Measurements from ENCODE around the gene XRCC1. TPM values are rescaled to one million over a fixed set of nuclear protein-coding genes. Genes with fewer than 3 reads are reported as not detected.

The XRCC1 gene
- polyA plus RNA-seq, 1 donor from 2014 or later, result 18.6 TPM

GRCh38 chr19:43594710-43595604 is 19.6 kb upstream of the XRCC1 start:
- Histone ChIP-seq H3K79me2 (replicated peaks; ENCODE audit: insufficient read depth, low read length) (peaks cover 42% of the 10 kb centered on the region), H3K27me3 (ENCODE audit: insufficient read depth, low read depth, low read length) (no peaks in the 10 kb centered on the region), H3K27ac (ENCODE audit: low read length) (peak overlapping the region; percentile 99), H2AFZ (ENCODE audit: low read depth, low read length) (peak overlapping the region; percentile 48), H3K9me3 (ENCODE audit: low read length) (no peaks in the 10 kb centered on the region), H3K9ac (ENCODE audit: low read length) (peak overlapping the region; percentile 99), H3K4me3 (ENCODE audit: low read length) (peak overlapping the region; percentile 99), H3K36me3 (ENCODE audit: insufficient read depth, low read length) (no peaks in the 10 kb centered on the region), H3K4me2 (ENCODE audit: low read length) (peak overlapping the region; percentile 78), H3F3A (ENCODE audit: insufficient read depth, low read length, poor library complexity, severe bottlenecking) (no peaks in the 10 kb centered on the region), H3K9me2 (ENCODE audit: insufficient read depth, low read length) (no peaks in the 10 kb centered on the region), H4K20me1 (ENCODE audit: insufficient read depth) (peaks cover 4% of the 10 kb centered on the region)
- TF ChIP-seq MXI1 (conservative IDR thresholded peaks at IDR 0.05; ENCODE audit: poor library complexity, severe bottlenecking) (peak; percentile 42), REST (IDR thresholded peaks at IDR 0.05; ENCODE audit: borderline replicate concordance) (peak; percentile 56), POLR2AphosphoS5 (IDR thresholded peaks at IDR 0.05) (peak; percentile 56), RAD21 (conservative IDR thresholded peaks at IDR 0.05) (peak; percentile 71), EP300 (conservative IDR thresholded peaks at IDR 0.05; ENCODE audit: poor library complexity, severe bottlenecking) (no peak), SMC3 (conservative IDR thresholded peaks at IDR 0.05; ENCODE audit: poor library complexity) (peak; percentile 75), CTCF (IDR thresholded peaks at IDR 0.05; ENCODE audit: poor library complexity, severe bottlenecking) (peak; percentile 84), TAF1 (IDR thresholded peaks at IDR 0.05; ENCODE audit: low read depth) (peak; percentile 12), EZH2 (IDR thresholded peaks at IDR 0.05; ENCODE audit: borderline replicate concordance, insufficient read depth, low read length, poor library complexity, severe bottlenecking) (no peak)

GRCh38 chr19:43594081-43594697 is 18.9 kb upstream of the XRCC1 start:
- Histone ChIP-seq H3K27ac (ENCODE audit: low read length) (peak overlapping the region; percentile 99), H2AFZ (ENCODE audit: low read depth, low read length) (no peak overlapping the region), H3K79me2 (replicated peaks; ENCODE audit: insufficient read depth, low read length) (peaks cover 42% of the 10 kb centered on the region), H3K9ac (ENCODE audit: low read length) (peak overlapping the region; percentile 99), H3K4me2 (ENCODE audit: low read length) (peak overlapping the region; percentile 78), H3K27me3 (ENCODE audit: insufficient read depth, low read depth, low read length) (no peaks in the 10 kb centered on the region), H3F3A (ENCODE audit: insufficient read depth, low read length, poor library complexity, severe bottlenecking) (no peaks in the 10 kb centered on the region), H4K20me1 (ENCODE audit: insufficient read depth) (peaks cover 4% of the 10 kb centered on the region), H3K9me2 (ENCODE audit: insufficient read depth, low read length) (no peaks in the 10 kb centered on the region), H3K36me3 (ENCODE audit: insufficient read depth, low read length) (no peaks in the 10 kb centered on the region), H3K9me3 (ENCODE audit: low read length) (no peaks in the 10 kb centered on the region), H3K4me3 (ENCODE audit: low read length) (peak overlapping the region; percentile 99)
- TF ChIP-seq MXI1 (conservative IDR thresholded peaks at IDR 0.05; ENCODE audit: poor library complexity, severe bottlenecking) (no peak), EZH2 (IDR thresholded peaks at IDR 0.05; ENCODE audit: borderline replicate concordance, insufficient read depth, low read length, poor library complexity, severe bottlenecking) (no peak), POLR2AphosphoS5 (IDR thresholded peaks at IDR 0.05) (no peak), EP300 (conservative IDR thresholded peaks at IDR 0.05; ENCODE audit: poor library complexity, severe bottlenecking) (no peak), REST (IDR thresholded peaks at IDR 0.05; ENCODE audit: borderline replicate concordance) (no peak), CTCF (IDR thresholded peaks at IDR 0.05; ENCODE audit: poor library complexity, severe bottlenecking) (no peak), RAD21 (conservative IDR thresholded peaks at IDR 0.05) (no peak), TAF1 (IDR thresholded peaks at IDR 0.05; ENCODE audit: low read depth) (no peak), SMC3 (conservative IDR thresholded peaks at IDR 0.05; ENCODE audit: poor library complexity) (no peak)

All from neural cell (in vitro differentiated cells).